ENCODE results near the gene FAM53B. TPM values are rescaled to one million over a fixed set of nuclear protein-coding genes. Genes with fewer than 3 reads are reported as not detected.

FAM53B gene
- total RNA-seq, 1 donor from 2014 or later = 19.3 TPM

DNA sequence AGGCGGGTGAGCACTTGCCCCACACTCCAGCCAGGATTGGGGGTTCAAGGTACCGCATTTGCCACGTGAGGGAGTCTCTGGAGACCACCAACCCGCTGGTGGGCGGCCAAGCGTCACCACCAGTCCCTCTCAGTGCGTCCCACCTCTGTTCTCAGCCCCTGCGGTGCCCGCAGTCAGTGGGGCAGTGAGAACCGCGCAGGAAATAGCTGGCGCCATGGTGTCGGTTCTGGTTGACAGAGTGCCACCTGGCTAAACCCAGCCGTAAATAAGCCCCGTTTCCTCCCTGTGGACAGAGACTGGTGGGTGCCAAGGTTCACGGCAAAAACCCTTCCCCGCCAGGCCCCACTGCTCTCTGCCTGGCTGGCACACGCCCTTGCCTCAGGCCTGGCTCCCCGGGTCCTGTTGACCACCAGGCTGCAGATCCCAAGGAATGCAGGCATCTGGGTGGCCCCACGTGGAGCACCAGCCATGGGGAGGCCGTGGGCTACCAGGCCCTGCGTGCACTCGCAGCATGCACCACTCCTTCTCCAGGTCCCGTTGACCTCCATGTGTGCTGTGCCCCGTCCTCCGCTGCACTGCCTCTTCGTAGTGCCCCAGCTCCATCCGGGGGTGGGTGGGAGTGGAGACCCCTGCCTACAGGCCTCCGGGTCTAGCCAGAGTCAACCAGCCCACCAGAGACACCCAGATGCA, 142.6 kb downstream of the FAM53B start:
- intact Hi-C loops (cut with micrococcal nuclease) = no loop called here
- Mint-ChIP-seq H3K27ac (no peak overlapping the region), H3K9me3 (no peaks in the 10 kb centered on the region)

GRCh38 chr10:124601016-124601415, 143.2 kb downstream of the FAM53B start:
- Mint-ChIP-seq H3K4me3 (ENCODE audit: low read depth) (no peak overlapping the region), H3K4me1 (ENCODE audit: low read depth) (no peaks in the 10 kb centered on the region), H3K27ac (no peak overlapping the region), H3K36me3 (ENCODE audit: low read depth) (no peaks in the 10 kb centered on the region), H3K27me3 (ENCODE audit: low read depth) (no peaks in the 10 kb centered on the region), H3K9me3 (no peaks in the 10 kb centered on the region)
- intact Hi-C loops (cut with micrococcal nuclease) = no loop called here
- no peak for DNase-seq (ENCODE audit: low spot score)

More for the DNA sequence above, 142.6 kb downstream of the FAM53B start:
- Mint-ChIP-seq H3K36me3 (ENCODE audit: low read depth) (no peaks in the 10 kb centered on the region), H3K4me1 (ENCODE audit: low read depth) (no peaks in the 10 kb centered on the region), H3K27me3 (ENCODE audit: low read depth) (no peaks in the 10 kb centered on the region), H3K4me3 (ENCODE audit: low read depth) (no peak overlapping the region)
- DNase-seq (ENCODE audit: low spot score) = no peak

- Mint-ChIP-seq H3K27ac (no peak overlapping the region), H3K4me1 (ENCODE audit: low read depth) (no peaks in the 10 kb centered on the region), H3K36me3 (ENCODE audit: low read depth) (no peaks in the 10 kb centered on the region), H3K9me3 (no peaks in the 10 kb centered on the region), H3K27me3 (ENCODE audit: low read depth) (no peaks in the 10 kb centered on the region), H3K4me3 (ENCODE audit: low read depth) (no peak overlapping the region)
- DNase-seq (ENCODE audit: low spot score) = no peak
- intact Hi-C loops (cut with micrococcal nuclease) = no loop called here
Observed at GRCh38 chr10:124600051-124600880, 143.9 kb downstream of the FAM53B start.

DNA sequence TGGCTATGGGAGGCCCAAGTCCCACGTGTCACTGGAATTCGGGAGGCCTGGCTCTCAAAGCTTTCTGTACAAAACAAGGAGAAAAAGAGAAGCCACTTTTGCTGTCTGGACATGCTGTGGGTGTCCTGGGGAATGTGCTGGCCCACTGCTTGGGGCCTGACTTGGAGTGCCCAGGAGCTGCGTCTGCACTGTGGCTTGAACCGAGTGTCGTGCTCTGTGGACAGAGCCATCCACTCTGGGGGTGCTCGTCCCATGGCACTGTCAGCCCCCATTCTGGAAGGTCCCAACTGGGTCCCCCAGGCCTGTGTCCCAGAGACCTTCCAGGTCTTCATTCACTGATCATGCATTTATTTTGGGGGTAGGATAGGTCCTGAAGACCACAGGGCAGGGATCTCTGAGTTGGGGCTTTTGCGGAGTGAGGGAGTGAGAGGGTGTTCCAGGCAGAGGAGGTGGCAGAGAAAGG, 144.6 kb downstream of the FAM53B start:
- H3K4me1 Mint-ChIP-seq (ENCODE audit: low read depth) = no peaks in the 10 kb centered on the region
- no peak overlapping the region for H3K27ac Mint-ChIP-seq
- no peaks in the 10 kb centered on the region for H3K9me3 Mint-ChIP-seq
- no peak for DNase-seq (ENCODE audit: low spot score)
- no peaks in the 10 kb centered on the region for H3K27me3 Mint-ChIP-seq (ENCODE audit: low read depth)
- H3K4me3 Mint-ChIP-seq (ENCODE audit: low read depth) = no peak overlapping the region
- H3K36me3 Mint-ChIP-seq (ENCODE audit: low read depth) = no peaks in the 10 kb centered on the region
- intact Hi-C loops (cut with micrococcal nuclease) = no loop called here

- intact Hi-C loops (cut with micrococcal nuclease) = no loop called here
- H3K4me3 Mint-ChIP-seq (ENCODE audit: low read depth) = no peak overlapping the region
Observed at GRCh38 chr10:124598773-124599587, 145.2 kb downstream of the FAM53B start.

DNA sequence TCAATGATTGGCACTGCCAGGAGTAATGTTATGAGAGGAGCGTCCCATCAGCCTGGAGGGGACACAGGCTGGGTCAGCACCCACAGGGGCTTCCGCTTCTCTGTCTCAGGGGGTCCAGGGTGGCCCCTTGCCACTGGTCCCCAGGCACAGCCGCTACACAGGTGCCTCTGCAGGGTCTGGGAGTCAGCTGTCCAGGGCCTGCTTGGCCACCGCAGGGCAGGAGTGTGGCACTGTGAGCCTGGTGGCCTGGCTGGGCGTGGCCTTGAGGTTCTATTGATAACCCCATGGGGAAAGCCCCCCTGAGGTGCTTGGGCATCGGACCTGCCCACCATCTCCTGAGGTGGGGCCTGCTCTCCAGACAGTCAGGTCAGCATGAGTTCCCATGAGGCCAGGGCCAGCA, 146.0 kb downstream of the FAM53B start:
- H3K4me3 Mint-ChIP-seq (ENCODE audit: low read depth) = no peak overlapping the region
- no peak overlapping the region for H3K27ac Mint-ChIP-seq

More at GRCh38 chr10:124598773-124599587, 145.2 kb downstream of the FAM53B start:
- Mint-ChIP-seq H3K4me1 (ENCODE audit: low read depth) (no peaks in the 10 kb centered on the region), H3K9me3 (no peaks in the 10 kb centered on the region), H3K27ac (no peak overlapping the region), H3K27me3 (ENCODE audit: low read depth) (no peaks in the 10 kb centered on the region), H3K36me3 (ENCODE audit: low read depth) (no peaks in the 10 kb centered on the region)
- no peak for DNase-seq (ENCODE audit: low spot score)

GRCh38 chr10:124597846-124598165, 146.4 kb downstream of the FAM53B start:
- intact Hi-C loops (cut with micrococcal nuclease) = no loop called here
- H3K9me3 Mint-ChIP-seq = no peaks in the 10 kb centered on the region
- no peaks in the 10 kb centered on the region for H3K27me3 Mint-ChIP-seq (ENCODE audit: low read depth)
- no peak overlapping the region for H3K4me3 Mint-ChIP-seq (ENCODE audit: low read depth)
- H3K4me1 Mint-ChIP-seq (ENCODE audit: low read depth) = no peaks in the 10 kb centered on the region
- no peak overlapping the region for H3K27ac Mint-ChIP-seq
- DNase-seq (ENCODE audit: low spot score) = no peak
- no peaks in the 10 kb centered on the region for H3K36me3 Mint-ChIP-seq (ENCODE audit: low read depth)

More for the DNA sequence above, 146.0 kb downstream of the FAM53B start:
- no peak for DNase-seq (ENCODE audit: low spot score)
- Mint-ChIP-seq H3K4me1 (ENCODE audit: low read depth) (no peaks in the 10 kb centered on the region), H3K27me3 (ENCODE audit: low read depth) (no peaks in the 10 kb centered on the region), H3K36me3 (ENCODE audit: low read depth) (no peaks in the 10 kb centered on the region), H3K9me3 (no peaks in the 10 kb centered on the region)
- intact Hi-C loops (cut with micrococcal nuclease) = no loop called here

DNA sequence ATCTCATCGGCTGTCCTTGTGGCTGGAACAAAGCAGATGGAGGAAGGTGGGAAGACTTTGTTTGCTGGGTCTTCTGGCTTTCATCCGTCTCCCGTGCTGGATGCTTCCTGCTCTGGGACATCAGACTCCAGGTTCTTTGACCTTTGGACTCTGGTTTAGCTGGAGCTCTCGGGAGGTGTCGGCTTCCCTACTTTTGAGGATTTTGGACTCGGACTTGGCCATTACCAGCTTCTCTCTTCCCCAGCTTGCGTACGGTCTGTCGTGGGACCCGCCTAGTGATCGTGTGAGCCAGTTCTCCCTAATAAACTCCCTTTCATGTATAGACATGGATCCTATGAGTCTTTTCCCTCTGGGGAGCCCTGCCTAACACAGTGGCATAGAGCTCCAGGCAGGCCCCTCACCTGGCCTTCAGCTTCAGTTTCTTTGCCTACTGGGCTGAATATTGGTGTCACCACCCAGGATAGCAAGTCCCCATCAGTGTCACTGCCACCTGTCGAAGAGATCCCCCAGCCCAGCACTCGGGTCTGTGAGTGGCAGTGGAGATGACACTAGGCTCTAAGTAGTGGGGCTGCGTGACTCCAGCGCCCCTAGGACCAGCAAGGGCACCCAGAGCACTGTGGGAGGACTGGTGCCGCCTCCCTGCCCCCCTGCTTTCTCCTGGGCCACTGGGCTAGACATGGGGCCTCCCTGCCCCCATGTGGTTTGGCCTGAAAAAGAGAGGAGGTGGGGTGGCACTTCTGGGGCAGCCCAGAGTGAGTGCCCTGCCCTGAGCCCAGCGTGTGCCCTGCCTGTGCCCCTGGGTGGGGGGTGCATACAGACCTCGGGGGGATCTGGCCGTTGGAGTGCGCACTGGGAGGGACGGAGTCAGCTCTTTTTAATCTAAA, 147.0 kb downstream of the FAM53B start:
- intact Hi-C loops (cut with micrococcal nuclease) = no loop called here
- no peak overlapping the region for H3K4me3 Mint-ChIP-seq (ENCODE audit: low read depth)
- no peaks in the 10 kb centered on the region for H3K9me3 Mint-ChIP-seq
- H3K4me1 Mint-ChIP-seq (ENCODE audit: low read depth) = no peaks in the 10 kb centered on the region
- no peaks in the 10 kb centered on the region for H3K27me3 Mint-ChIP-seq (ENCODE audit: low read depth)
- H3K27ac Mint-ChIP-seq = no peak overlapping the region
- H3K36me3 Mint-ChIP-seq (ENCODE audit: low read depth) = no peaks in the 10 kb centered on the region
- DNase-seq (ENCODE audit: low spot score) = no peak

- Mint-ChIP-seq H3K4me3 (ENCODE audit: low read depth) (no peak overlapping the region), H3K27me3 (ENCODE audit: low read depth) (no peaks in the 10 kb centered on the region), H3K27ac (no peak overlapping the region), H3K4me1 (ENCODE audit: low read depth) (no peaks in the 10 kb centered on the region), H3K9me3 (no peaks in the 10 kb centered on the region), H3K36me3 (ENCODE audit: low read depth) (no peaks in the 10 kb centered on the region)
- intact Hi-C loops (cut with micrococcal nuclease) = no loop called here
- no peak for DNase-seq (ENCODE audit: low spot score)
Observed at GRCh38 chr10:124596116-124596785, 147.9 kb downstream of the FAM53B start.

GRCh38 chr10:124595143-124595883, 148.9 kb downstream of the FAM53B start:
- H3K4me3 Mint-ChIP-seq (ENCODE audit: low read depth) = no peak overlapping the region
- H3K9me3 Mint-ChIP-seq = no peaks in the 10 kb centered on the region
- no peak for DNase-seq (ENCODE audit: low spot score)
- H3K36me3 Mint-ChIP-seq (ENCODE audit: low read depth) = no peaks in the 10 kb centered on the region
- H3K27ac Mint-ChIP-seq = no peak overlapping the region
- intact Hi-C loops (cut with micrococcal nuclease) = no loop called here
- H3K4me1 Mint-ChIP-seq (ENCODE audit: low read depth) = no peaks in the 10 kb centered on the region
- no peaks in the 10 kb centered on the region for H3K27me3 Mint-ChIP-seq (ENCODE audit: low read depth)

- Mint-ChIP-seq H3K4me1 (ENCODE audit: low read depth) (no peaks in the 10 kb centered on the region), H3K27me3 (ENCODE audit: low read depth) (no peaks in the 10 kb centered on the region), H3K27ac (no peak overlapping the region), H3K4me3 (ENCODE audit: low read depth) (no peak overlapping the region), H3K36me3 (ENCODE audit: low read depth) (no peaks in the 10 kb centered on the region), H3K9me3 (no peaks in the 10 kb centered on the region)
- DNase-seq (ENCODE audit: low spot score) = no peak
- intact Hi-C loops (cut with micrococcal nuclease) = no loop called here
Observed at GRCh38 chr10:124594240-124594639, 149.9 kb downstream of the FAM53B start.
